ENCODE results near the gene CEP72.

DNA sequence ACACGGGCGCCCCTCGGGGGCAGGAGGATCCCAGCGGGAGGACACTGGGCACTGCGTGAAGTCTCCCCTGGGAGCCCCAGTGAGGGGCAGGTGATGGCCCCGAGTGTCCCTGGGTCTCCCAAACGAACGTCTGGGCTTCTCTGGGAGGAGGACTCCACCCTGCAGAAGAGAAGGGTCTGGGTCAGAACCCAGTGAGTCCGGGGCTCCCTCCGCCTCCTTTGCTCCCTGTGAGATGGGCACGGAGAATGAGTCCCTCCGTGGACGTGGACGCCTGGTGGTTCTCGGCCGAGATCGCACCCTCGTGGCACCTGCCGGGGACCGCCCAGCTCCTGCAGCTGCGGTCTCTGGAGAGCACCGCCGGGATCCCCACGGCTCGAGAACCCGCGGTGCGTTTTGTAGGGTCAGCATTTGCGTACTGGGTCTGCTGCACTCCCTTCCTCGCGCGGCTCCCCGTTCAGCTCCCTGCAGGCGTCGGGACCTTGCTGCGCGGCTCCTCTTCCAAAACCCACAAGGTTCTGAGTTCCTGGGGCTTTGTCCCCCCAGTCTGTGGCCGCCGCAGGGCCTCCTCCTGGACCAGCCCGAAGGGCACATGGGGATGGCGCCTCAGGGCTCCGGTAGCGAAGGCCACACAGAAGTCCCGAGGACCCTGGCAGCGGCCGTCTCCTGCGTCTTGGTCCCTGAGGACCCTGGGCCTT is 10.2 kb upstream of the CEP72 start:
- TF ChIP-seq, protein P1, sequence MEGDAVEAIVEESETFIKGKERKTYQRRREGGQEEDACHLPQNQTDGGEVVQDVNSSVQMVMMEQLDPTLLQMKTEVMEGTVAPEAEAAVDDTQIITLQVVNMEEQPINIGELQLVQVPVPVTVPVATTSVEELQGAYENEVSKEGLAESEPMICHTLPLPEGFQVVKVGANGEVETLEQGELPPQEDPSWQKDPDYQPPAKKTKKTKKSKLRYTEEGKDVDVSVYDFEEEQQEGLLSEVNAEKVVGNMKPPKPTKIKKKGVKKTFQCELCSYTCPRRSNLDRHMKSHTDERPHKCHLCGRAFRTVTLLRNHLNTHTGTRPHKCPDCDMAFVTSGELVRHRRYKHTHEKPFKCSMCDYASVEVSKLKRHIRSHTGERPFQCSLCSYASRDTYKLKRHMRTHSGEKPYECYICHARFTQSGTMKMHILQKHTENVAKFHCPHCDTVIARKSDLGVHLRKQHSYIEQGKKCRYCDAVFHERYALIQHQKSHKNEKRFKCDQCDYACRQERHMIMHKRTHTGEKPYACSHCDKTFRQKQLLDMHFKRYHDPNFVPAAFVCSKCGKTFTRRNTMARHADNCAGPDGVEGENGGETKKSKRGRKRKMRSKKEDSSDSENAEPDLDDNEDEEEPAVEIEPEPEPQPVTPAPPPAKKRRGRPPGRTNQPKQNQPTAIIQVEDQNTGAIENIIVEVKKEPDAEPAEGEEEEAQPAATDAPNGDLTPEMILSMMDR (IDR thresholded peaks at IDR 0.05): no peak
- TF ChIP-seq POLR2A (IDR thresholded peaks at IDR 0.05): no peak

All from heart left ventricle (tissue), 13 donors.